AML-193 (cell line): ENCODE measurements around the gene TMEFF1.
"Not testable (repeated sequence)": the region's sequence is repeated elsewhere in the genome, so short reads cannot be mapped to it uniquely, and the experiment has no call there.

Experiments
- DNase-seq, 2 experiments: peaks; one replicate each; lab custom pipeline; 2025; lab: John Stamatoyannopoulos, UW

TMEFF1 gene

GRCh38 chr9:100472788-100473275, at the start of gene TMEFF1:
Gene TMEFF1 (plus strand): TSS chr9:100473149. CDS start chr9:100473545, 396 bp downstream.
- no peak for DNase-seq

- no peak for DNase-seq
Observed at GRCh38 chr9:100425758-100426157, 47.2 kb upstream of the TMEFF1 start.

- DNase-seq: peak; percentile 31 to 41
Observed at GRCh38 chr9:100426189-100426529, 46.8 kb upstream of the TMEFF1 start.

GRCh38 chr9:100426530-100427365, 46.2 kb upstream of the TMEFF1 start, which contains the start of gene MSANTD3:
Gene MSANTD3 (plus strand): TSS chr9:100427143. CDS start chr9:100441939, 14,796 bp downstream.
- peak; percentile 31 to 51 for DNase-seq

- DNase-seq: peak in 1 of 2 experiments; percentile 4
Observed at GRCh38 chr9:100427366-100428263, 45.3 kb upstream of the TMEFF1 start.

- no peak for DNase-seq
Observed at GRCh38 chr9:100428871-100429654, 43.9 kb upstream of the TMEFF1 start.

GRCh38 chr9:100430286-100430940, 42.5 kb upstream of the TMEFF1 start:
- DNase-seq: no peak

- DNase-seq: no peak
Observed at GRCh38 chr9:100431886-100432285, 41.1 kb upstream of the TMEFF1 start.

- DNase-seq: no peak
Observed at GRCh38 chr9:100432736-100433135, 40.2 kb upstream of the TMEFF1 start.

- no peak for DNase-seq
Observed at GRCh38 chr9:100436571-100436970, 36.4 kb upstream of the TMEFF1 start.

- peak; percentile 51 to 59 for DNase-seq
Observed at GRCh38 chr9:100437860-100438805, 34.8 kb upstream of the TMEFF1 start.

- DNase-seq: no peak
Observed at GRCh38 chr9:100440071-100440470, 32.9 kb upstream of the TMEFF1 start.

- DNase-seq: not testable (repeated sequence)
Observed at GRCh38 chr9:100440487-100440886, 32.5 kb upstream of the TMEFF1 start.

GRCh38 chr9:100441911-100442361, 31.0 kb upstream of the TMEFF1 start:
- no peak for DNase-seq

- no peak for DNase-seq
Observed at GRCh38 chr9:100443781-100444768, 28.9 kb upstream of the TMEFF1 start.

GRCh38 chr9:100445161-100445902, 27.6 kb upstream of the TMEFF1 start:
- no peak for DNase-seq

- no peak for DNase-seq
Observed at GRCh38 chr9:100445903-100446549, 26.9 kb upstream of the TMEFF1 start.
